Epidermal melanocyte (primary cell): Measurements from ENCODE around the gene PEX6.
A peak's percentile ranks its signal among the peaks of the same experiment; 100 is the strongest.

Experiments used
- DNase-seq: peaks from one replicate; pipeline ENCODE4 v3.0.0; 2011; ENCODE audit warnings: low spot score; ENCODE audit not compliant: insufficient read length

PEX6 gene

DNA sequence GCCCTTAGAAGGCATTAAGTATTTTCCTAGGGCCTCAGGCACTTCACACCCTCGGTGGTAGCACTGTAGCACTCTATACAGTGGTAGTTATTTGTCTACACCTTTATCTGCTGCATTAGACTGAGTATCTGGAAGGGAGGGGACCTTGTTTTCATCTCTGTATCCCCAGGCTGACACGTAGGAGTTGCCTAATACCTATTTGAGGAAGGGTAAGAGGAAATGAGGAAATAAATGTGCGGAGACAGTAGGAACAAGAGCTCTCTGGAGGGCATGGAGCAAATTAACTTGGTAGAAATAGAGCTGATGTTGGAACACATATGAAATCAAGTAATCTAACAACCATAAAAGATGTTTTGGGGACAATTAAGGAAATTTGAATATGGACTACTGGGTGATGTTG is 45.8 kb downstream of the PEX6 start:
- no peak for DNase-seq

DNA sequence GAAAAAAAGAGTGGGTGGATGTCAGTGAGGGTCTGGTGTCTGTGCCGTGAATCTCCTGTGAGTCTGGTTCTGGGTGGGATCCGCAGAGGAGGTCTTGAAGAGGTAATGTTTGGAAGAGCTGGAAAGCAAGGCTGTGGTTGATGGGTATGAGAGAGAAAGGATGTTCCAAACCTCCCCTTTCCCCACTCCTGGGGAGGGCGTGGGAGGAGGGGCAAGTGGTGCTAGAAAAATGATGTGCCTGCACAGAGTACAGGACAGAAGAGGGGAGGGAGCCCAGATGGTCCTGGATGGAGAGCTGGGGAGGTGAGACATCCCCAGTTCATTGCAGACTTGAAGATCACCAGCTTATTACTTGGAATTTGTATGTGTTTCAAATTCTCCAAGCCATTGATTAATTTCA is 46.6 kb downstream of the PEX6 start:
- DNase-seq, result no peak

DNA sequence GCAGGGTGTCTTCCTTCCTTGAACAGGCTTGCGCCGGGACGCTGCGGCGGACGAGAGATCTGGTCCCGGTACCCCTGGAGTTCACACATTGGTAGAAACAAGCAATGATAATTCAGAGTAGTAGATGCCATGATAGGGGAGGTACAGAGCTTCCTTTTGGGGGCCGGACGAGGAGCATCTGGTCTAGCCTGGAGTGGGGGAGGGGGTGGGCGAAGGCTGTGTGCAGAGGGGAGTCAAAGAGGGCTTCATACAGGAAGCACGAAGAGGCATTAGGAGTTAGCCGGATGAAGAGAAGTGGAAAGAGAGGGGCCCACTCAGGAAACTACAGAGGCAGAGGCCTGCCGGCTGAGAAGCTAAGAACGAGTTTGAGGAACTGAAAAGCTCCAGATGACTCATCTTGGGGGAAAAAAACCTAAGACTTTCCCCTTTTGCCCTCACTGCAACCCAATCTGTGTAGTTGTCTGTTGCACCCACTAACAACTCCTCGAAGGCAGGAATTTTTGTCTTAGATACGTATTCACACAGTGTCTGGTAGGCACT is 49.1 kb downstream of the PEX6 start:
- peak; percentile 22 for DNase-seq

DNA sequence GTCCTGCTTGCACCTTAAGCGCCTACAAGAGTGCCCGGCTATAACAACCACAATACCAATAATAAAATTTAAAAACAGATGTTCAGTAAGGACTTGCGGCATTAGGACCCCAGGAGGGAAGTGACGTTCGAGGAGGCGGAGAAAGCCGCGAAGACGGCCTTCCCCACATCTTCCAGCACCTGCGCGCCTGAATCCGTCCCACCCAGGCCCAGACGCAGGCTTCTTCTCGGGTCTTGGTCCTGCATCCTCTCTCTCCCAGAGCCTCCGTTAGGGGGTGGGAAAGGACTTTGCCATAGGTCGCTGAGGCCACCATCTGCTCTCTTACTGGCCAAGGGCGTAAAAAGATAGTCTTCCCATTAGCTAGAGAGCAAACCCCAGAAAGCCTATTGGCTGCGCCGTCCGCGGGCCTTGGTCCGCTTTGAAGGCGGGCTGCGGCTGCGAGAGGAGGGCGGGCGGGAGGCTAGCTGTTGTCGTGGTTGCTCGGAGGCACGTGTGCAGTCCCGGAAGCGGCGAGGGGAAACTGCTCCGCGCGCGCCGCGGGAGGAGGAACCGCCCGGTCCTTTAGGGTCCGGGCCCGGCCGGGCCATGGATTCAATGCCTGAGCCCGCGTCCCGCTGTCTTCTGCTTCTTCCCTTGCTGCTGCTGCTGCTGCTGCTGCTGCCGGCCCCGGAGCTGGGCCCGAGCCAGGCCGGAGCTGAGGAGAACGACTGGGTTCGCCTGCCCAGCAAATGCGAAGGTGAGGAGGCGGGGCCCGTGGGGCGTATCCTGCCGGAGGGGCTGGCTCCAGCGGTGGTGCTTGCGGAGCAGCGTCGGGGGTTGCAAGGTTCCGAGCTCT is 49.8 kb downstream of the PEX6 start, which contains the start of gene CNPY3:
Gene CNPY3, plus strand, starts transcription at position 495 of the 835 bp plus-strand sequence. Its CDS starts 91 bp downstream, at position 586.
- DNase-seq, result peak; percentile 96

DNA sequence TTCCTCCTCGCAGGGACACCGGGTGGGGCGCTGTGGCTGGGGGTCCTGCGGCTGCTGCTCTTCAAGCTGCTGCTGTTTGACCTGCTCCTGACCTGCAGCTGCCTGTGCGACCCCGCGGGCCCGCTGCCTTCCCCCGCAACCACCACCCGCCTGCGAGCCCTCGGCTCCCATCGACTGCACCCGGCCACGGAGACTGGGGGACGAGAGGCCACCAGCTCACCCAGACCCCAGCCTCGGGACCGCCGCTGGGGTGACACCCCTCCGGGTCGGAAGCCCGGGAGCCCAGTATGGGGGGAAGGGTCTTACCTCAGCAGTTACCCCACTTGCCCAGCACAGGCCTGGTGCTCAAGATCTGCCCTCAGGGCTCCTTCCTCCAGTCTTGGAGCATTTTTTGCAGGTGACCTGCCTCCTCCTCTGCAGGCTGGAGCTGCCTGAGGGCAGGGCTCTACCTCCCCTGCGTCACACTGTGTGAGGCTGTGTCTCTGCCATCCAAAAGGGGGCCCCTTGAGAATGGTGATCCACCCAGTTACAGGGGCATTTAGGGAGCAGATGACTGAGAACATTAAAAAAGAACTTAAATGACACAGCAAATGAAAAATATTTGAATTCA is 53.6 kb downstream of the PEX6 start:
- DNase-seq, result no peak

DNA sequence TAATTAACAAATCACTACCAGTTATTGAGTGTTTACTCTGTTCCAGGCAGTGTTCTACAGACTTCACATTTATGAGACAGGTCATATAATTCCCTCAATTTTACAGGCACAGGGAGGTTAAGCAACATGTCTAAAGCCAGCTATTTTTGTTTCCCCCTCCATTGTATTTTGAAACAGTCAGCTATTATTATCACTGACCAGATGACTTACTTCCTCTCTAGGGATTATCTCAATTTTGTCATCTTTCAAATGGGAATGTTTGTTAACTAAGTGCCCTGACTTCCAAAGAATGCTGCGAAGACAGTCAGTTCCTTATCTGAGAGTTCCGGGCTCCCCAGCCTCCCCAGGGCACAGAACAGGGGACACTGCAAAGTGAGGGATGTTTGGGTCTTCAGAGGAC is 55.3 kb downstream of the PEX6 start:
- no peak for DNase-seq

DNA sequence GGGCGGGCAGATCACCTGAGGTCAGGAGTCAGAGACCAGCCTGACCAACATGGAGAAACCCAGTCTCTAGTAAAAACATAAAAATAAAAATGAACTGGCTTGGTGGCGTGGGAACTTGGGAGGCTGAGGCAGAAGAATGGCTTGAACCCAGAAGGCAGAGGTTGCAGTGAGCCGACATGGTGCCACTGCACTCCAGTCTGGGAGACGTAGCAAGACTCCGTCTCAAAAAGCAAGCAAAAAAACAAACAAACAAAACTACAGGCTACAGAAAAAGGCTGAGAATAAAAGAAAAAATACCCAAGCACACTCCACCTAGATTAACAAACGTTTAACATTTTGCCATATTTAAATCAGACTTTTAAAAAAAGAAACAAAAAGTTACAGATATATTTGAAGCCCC is 57.2 kb downstream of the PEX6 start:
- no peak for DNase-seq

DNA sequence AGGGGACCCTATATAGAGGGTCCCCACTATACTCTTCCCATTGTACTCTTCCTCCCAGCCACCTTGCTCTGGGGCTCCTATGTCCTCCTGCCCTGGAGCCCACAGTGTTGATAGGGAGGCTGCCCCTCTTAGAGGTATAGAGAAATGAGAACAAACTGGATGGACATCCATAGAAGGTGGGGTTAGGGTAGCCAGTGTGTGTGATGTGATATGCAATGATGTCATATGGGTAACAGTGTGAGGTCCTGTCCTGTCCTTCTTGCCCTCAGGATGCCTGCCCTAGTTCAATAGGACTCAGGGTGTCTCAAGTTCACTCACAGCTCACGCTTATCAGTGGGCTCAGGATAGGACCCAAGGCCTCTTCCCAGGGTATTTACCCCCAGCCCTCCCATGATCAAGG is 62.7 kb downstream of the PEX6 start:
- no peak for DNase-seq

DNA sequence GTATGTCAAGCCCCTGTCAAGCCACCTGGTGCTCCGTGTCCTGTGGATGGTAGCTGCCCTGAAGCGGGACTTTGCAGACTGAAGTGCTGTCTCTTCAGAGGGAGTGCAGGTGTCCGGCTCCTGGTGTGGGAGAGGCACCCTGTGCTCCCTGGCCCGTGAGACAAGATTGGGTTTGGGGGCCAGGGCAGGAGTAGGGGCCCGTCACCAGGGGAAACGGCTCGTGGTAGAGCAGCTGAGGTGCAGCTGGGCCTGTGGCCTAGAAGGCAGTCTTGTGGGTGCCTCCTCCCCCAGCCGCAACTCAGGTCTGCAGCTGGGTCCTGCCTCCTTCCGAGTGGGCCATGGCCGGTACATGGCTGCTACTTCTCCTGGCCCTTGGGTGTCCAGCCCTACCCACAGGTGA is 63.2 kb downstream of the PEX6 start, which contains the start of gene PTCRA:
Gene PTCRA, plus strand, starts transcription at position 322 of the 400 bp plus-strand sequence. Its CDS starts 17 bp downstream, at position 339.
- DNase-seq, result no peak

DNA sequence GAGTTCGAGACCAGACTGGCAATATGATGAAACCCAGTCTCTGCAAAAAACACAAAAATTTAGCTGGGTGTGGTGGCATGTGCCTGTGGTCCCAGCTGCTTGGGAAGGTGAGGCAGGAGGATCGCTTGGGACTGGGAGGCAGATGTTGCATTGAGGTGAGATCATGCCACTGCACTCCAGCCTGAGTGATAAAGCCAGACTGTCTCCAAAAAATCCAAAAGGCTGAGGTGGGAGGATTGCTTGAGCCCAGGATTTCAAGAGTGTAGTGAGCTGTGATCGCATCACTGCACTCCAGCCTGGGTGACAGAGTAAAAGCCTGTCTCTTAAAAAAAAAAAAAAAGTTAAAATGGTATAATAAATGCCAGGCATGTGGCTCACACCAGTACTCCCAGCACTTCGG is 64.4 kb downstream of the PEX6 start:
- DNase-seq, result no peak
